ENCODE data around the gene MYO1B. TPM values are rescaled to one million over a fixed set of nuclear protein-coding genes. Genes with fewer than 3 reads are reported as not detected.

The MYO1B gene
- total RNA-seq, 1 experiment from 2014 or later: 43.2 TPM

GRCh38 chr2:191325651-191326365, 80.6 kb downstream of the MYO1B start:
- H3K79me2 ChIP-seq (ENCODE audit: insufficient read depth, low read length): no peaks in the 10 kb centered on the region
- WGBS (ENCODE audit: extremely low coverage, insufficient read length, low lambda C conversion rate): no CpG with 5 or more reads among the region's 9 CpGs

More at GRCh38 chr2:191325651-191326365, 80.6 kb downstream of the MYO1B start:
- Histone ChIP-seq H2BK12ac (ENCODE audit: insufficient read length, low read depth, low read length) (no peak overlapping the region), H3K56ac (ENCODE audit: insufficient read length, low read depth, low read length) (no peak overlapping the region), H2BK15ac (ENCODE audit: low read depth, low read length) (no peak overlapping the region), H2BK20ac (ENCODE audit: low read depth, low read length, poor library complexity, severe bottlenecking) (no peak overlapping the region), H2BK120ac (ENCODE audit: low read depth, low read length, poor library complexity, severe bottlenecking) (no peak overlapping the region), H3K9me3 (ENCODE audit: control insufficient read depth, low read depth, low read length) (no peaks in the 10 kb centered on the region), H2AK5ac (ENCODE audit: insufficient read length, low read length) (no peak overlapping the region), H3K14ac (ENCODE audit: insufficient read depth, low read length) (no peak overlapping the region), H4K91ac (ENCODE audit: insufficient read length, low read depth, low read length) (no peak overlapping the region), H3K23me2 (ENCODE audit: insufficient read length, low read depth, low read length, poor library complexity, severe bottlenecking) (no peaks in the 10 kb centered on the region), H3K27me3 (ENCODE audit: insufficient read depth, low read length) (no peaks in the 10 kb centered on the region), H3T11ph (ENCODE audit: low read length) (no peak overlapping the region), H3K23ac (ENCODE audit: insufficient read length, low read depth, low read length) (no peak overlapping the region), H4K8ac (replicated peaks; ENCODE audit: insufficient read length, low read depth, low read length) (no peak overlapping the region), H3K9ac (ENCODE audit: extremely low read depth, insufficient read length, low read length) (no peak overlapping the region), H3K18ac (ENCODE audit: insufficient read length, low read depth, low read length) (no peak overlapping the region), H3K4ac (ENCODE audit: low read depth, low read length) (no peak overlapping the region), H3K27ac (ENCODE audit: insufficient read length, low read depth, low read length) (no peak overlapping the region), H3K4me2 (ENCODE audit: insufficient read depth, insufficient read length, low read length) (no peak overlapping the region), H2BK5ac (ENCODE audit: insufficient read length, low read length) (no peak overlapping the region), H2AFZ (ENCODE audit: low read length) (no peak overlapping the region), H4K20me1 (ENCODE audit: control insufficient read depth, insufficient read depth, insufficient read length) (no peaks in the 10 kb centered on the region), H3K4me1 (ENCODE audit: insufficient read depth, low read length) (peaks cover 3% of the 10 kb centered on the region; the same call in 1 of the 2 replicates), H3K79me1 (ENCODE audit: insufficient read depth, low read depth, low read length, poor library complexity, severe bottlenecking) (peaks cover 6% of the 10 kb centered on the region), H4K5ac (ENCODE audit: insufficient read length, low read depth, low read length) (no peak overlapping the region)
- peaks cover 6 to 13% of the 10 kb centered on the region in 2 experiments; a peak in 4 of 5 replicates for H3K9me3 Mint-ChIP-seq
- DNase-seq: no peak
- H3K27ac Mint-ChIP-seq: no peak overlapping the region
- no peak overlapping the region for H3K4me3 Mint-ChIP-seq
- H3K36me3 Mint-ChIP-seq (ENCODE audit: insufficient read depth in 1 of 3, low read depth in 3 of 3): peaks cover 16 to 19% (median 17%) of the 10 kb centered on the region in 3 experiments
- peaks cover 35% of the 10 kb centered on the region in 2 experiments for H3K4me1 Mint-ChIP-seq
- no peaks in the 10 kb centered on the region for H3K27me3 Mint-ChIP-seq (ENCODE audit: low read depth)
- TF ChIP-seq CTCF (conservative IDR thresholded peaks at IDR 0.05): no peak

Data from H9 (cell line).